ENCODE results near the gene CSGALNACT2.

The CSGALNACT2 gene

DNA sequence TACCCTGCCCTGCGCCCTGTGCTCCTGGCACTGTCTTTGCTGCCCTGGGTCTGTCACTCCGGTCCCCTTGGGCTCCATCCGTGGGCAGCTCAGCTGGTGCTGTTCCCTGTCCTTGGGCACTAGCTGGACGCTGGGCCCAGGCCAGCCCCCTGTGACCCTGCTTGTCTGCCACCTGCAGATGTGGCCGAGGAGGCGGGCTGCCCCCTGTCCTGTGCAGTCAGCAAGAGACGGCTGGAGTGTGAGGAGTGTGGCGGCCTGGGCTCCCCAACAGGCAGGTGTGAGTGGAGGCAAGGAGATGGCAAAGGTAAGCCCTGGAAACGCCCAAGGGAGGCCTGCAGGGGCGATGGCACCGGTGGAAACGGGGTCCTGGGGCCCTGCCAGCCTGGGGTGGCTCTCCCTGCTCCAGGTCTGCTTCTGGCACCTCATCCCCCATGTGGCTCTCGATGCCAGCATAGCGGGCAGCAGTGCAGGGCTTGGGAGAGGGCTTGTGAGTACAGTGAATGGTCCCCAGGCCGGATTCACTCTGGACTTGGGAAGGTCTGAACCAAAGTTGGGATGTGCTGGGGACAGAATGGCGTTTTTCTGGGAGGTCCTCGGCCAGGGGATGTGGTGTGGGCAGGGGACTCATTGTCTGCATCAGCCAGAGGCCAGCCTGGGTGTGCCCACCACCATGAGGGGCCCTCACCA lies 26.2 kb upstream of the CSGALNACT2 start:
- DNase-seq (ENCODE audit: low read depth, low spot score): no peak

GRCh38 chr10:43112608-43112961 lies 25.7 kb upstream of the CSGALNACT2 start:
- no peak for DNase-seq (ENCODE audit: low read depth, low spot score)

DNA sequence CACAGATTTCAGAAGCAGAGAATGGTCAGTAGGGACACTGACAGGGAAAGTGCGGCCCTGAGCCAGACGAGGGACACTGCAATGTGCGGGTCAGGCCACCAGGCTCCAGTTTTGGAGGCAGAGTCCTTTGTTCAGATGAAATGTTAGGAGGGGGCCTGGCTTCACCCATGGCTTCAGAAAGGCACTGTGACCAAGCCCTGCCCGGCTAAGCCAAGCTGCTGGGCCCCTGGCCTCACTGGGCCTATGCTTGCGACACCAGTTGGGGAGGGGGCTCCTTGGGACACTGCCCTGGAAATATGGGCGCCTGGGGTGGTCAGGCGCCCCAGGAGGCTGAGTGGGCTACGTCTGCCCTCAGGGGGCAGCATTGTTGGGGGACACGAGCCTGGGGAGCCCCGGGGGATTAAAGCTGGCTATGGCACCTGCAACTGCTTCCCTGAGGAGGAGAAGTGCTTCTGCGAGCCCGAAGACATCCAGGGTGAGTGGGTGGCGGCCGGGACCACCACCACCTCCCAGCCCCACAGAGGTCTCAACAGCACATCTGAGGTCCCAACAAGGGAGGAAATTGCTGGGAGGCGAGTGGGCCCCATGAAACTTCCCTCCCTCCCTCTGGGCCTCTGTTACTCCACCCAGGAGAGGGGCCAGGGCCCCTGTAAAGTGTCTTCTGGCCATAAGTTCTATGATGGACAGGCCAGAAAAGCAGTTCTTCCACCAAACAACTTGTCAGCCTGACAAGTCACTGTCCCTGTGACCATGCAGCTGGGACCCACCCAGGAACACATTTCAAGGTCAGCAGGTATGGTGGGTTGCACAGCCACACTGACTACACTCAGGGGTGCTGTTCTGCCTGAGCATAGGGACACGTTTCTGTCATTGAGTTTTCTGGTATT lies 24.8 kb upstream of the CSGALNACT2 start:
- no peak for DNase-seq (ENCODE audit: low read depth, low spot score)

- DNase-seq (ENCODE audit: low read depth, low spot score): no peak
Measured at GRCh38 chr10:43114088-43114742, 24.0 kb upstream of the CSGALNACT2 start.

- DNase-seq (ENCODE audit: low read depth, low spot score): no peak
Measured at GRCh38 chr10:43114743-43115611, 23.3 kb upstream of the CSGALNACT2 start.

DNA sequence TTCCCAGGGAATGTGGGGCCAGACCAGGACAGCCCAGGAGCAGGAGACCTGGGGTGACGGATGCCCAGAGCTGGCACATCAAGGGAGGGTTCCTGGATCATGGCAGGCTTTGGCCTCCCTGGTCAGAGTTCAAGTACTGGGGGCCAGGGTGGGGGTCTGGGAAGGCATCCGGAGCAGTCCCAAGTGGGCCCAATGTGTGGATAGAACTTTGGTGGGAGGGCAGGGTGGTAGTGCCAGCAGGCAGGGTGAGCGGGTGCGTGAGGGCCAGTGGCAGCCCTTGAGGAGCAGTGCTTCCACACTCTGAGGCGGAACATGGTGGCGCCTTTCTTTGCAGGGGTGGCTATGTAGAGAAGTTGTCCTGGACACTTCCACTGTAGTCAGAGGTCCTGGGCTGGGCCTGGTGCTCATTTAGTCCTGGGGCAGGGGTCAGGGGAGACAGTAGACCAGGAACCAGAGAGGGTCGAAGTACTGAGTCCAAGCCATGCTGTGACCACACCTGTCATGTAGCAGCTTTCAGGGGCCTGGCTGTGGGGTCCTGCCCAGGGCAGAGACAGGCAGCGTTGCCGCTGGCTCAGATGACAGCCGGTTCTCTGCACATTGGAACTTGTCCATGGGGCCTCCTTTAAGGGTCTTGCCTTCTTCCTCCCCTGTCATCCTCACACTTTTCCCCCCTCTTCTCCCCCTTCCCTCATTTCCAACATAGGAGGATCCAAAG lies 22.2 kb upstream of the CSGALNACT2 start:
- no peak for DNase-seq (ENCODE audit: low read depth, low spot score)

DNA sequence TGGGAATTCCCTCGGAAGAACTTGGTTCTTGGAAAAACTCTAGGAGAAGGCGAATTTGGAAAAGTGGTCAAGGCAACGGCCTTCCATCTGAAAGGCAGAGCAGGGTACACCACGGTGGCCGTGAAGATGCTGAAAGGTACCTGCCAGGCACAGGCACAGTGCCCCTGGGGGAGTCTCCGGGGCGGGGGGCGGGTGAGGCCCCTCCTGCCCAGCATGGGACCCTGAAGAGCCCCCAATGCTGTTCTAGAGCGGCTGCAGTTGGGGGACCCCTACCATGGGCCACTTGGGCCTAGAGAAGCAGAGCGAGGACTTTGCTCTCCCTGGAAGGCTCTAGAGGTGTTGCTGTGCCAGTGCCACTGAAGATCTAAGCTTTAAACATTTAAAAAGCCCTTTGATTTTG lies 21.6 kb upstream of the CSGALNACT2 start:
- no peak for DNase-seq (ENCODE audit: low read depth, low spot score)

DNA sequence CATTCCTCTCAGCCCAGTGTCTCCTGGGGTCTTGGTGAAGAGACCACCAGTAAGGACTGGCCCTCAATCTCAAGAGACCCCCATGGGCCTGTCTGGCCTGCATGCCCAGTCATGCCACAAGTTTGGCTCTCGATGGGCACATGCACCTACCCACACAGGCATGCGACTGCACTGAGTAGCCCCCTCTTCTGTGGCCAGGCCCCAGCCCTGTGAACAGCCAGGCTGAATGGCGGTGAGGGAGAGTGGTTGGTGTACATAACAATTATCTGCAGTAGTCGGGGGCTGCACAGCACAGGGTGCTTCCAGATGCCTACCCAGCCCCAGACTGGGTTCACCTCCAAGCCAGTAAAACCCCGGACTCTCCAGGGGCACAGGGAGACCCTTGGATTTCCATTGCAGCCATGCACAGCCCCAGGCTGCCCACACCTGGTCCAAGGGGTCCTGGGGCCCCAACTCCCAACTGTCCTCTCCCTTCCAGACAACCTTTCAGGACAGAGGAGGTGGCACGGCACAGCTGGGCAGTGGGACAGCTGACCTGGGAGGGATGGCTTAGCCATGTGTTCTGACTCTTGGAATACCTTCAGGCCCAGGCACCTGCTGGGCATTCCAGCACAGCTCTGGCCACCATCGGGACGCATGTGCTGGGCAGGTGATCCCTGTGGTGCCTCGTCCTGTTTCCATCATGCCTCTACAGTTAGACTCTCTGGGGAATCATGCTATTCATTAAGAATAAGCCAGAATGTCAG lies 21.0 kb upstream of the CSGALNACT2 start:
- no peak for DNase-seq (ENCODE audit: low read depth, low spot score)

GRCh38 chr10:43117777-43118583 lies 20.3 kb upstream of the CSGALNACT2 start:
- DNase-seq (ENCODE audit: low read depth, low spot score): no peak

GRCh38 chr10:43118631-43119415 lies 19.4 kb upstream of the CSGALNACT2 start:
- no peak for DNase-seq (ENCODE audit: low read depth, low spot score)

GRCh38 chr10:43119416-43120115 lies 18.7 kb upstream of the CSGALNACT2 start:
- DNase-seq (ENCODE audit: low read depth, low spot score): no peak

- no peak for DNase-seq (ENCODE audit: low read depth, low spot score)
Measured at GRCh38 chr10:43120116-43120928, 17.9 kb upstream of the CSGALNACT2 start.

- DNase-seq (ENCODE audit: low read depth, low spot score): no peak
Measured at GRCh38 chr10:43120929-43121314, 17.3 kb upstream of the CSGALNACT2 start.

- DNase-seq (ENCODE audit: low read depth, low spot score): peak; percentile 57
Measured at GRCh38 chr10:43121444-43121843, 16.8 kb upstream of the CSGALNACT2 start.

GRCh38 chr10:43122096-43122495 lies 16.1 kb upstream of the CSGALNACT2 start:
- no peak for DNase-seq (ENCODE audit: low read depth, low spot score)

DNA sequence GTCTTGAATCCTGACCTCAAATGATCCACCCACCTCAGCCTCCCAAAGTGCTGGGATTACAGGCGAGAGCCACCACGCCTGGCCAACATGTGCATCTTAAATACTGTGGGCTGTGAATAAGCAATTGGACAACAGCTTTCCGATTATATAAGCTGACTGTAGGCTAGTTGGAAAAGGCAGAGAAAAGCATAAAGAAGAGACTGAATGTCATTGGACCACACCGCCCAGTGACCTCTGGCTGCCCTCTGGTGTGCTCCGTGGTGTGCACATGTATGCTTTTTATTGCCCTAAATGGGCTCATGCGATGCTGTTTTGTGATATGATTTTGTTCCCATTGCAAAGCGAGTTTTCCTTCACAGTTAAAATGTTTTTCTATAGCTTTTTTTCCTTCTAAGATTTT lies 15.4 kb upstream of the CSGALNACT2 start:
- no peak for DNase-seq (ENCODE audit: low read depth, low spot score)
